ENCODE results near the gene MAL.

DNA sequence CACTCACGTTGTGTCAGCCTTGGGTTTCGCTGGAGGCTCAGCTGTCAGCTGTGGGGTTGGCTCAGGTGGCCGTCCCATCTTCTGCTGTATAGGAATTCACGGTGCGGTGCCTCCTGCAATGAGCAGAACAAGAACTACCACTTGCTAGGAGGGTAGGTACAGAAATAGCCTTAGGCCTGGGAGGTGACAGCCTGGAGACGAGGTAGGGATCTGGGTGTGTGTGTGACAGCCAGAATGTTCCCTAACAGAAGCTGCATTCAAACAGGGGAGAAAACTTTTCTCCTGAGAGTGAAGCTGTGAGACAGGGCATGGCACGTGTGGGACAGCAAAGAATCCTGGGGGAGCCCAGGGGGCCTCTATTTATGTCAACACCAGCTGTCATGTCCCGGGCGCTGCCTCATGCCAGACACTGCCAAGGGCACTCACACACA lies 8.4 kb upstream of the MAL start:
- TF ChIP-seq, protein P1, sequence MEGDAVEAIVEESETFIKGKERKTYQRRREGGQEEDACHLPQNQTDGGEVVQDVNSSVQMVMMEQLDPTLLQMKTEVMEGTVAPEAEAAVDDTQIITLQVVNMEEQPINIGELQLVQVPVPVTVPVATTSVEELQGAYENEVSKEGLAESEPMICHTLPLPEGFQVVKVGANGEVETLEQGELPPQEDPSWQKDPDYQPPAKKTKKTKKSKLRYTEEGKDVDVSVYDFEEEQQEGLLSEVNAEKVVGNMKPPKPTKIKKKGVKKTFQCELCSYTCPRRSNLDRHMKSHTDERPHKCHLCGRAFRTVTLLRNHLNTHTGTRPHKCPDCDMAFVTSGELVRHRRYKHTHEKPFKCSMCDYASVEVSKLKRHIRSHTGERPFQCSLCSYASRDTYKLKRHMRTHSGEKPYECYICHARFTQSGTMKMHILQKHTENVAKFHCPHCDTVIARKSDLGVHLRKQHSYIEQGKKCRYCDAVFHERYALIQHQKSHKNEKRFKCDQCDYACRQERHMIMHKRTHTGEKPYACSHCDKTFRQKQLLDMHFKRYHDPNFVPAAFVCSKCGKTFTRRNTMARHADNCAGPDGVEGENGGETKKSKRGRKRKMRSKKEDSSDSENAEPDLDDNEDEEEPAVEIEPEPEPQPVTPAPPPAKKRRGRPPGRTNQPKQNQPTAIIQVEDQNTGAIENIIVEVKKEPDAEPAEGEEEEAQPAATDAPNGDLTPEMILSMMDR (IDR thresholded peaks at IDR 0.05) = no peak
- no peak for TF ChIP-seq POLR2A (IDR thresholded peaks at IDR 0.05)

Measured in stomach (tissue), 4 donors.